Measurements from ENCODE around the gene EYA2. TPM values are rescaled to one million over a fixed set of nuclear protein-coding genes. Genes with fewer than 3 reads are reported as not detected.

Gene EYA2
- total RNA-seq, 1 donor from 2014 or later = 8.1 TPM

DNA sequence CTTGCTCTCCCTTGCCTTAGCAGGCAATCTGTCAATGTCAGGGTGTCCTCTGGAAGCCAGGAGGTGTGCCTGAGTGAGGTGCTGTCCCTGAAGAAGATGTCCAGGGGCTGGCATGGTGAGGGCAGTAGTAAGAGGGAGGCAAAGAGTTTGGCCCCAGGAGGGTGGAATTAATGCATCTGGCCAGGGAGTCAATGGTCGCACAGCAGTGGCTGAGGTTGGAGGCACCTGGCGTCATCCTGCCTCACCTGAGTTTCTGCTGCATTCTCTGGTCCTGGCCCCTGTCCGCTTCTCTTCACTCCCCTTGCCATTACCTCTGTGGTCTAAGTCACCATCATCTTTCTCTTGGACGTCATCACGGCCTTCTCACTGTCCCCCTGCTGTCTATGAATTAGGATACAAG is 255.3 kb downstream of the EYA2 start:
- Histone ChIP-seq H3K9me3 (no peaks in the 10 kb centered on the region), H3K27ac (no peak overlapping the region), H3K27me3 (no peaks in the 10 kb centered on the region), H3K4me3 (no peak overlapping the region), H3K36me3 (no peaks in the 10 kb centered on the region), H3K4me1 (no peaks in the 10 kb centered on the region)
- no peak for DNase-seq (ENCODE audit: extremely low spot score in 2 of 2)
- no peak for TF ChIP-seq POLR2AphosphoS5 (IDR thresholded peaks at IDR 0.05; ENCODE audit: insufficient read depth in 1 of 2, low read depth in 1 of 2)
- TF ChIP-seq, protein P1, sequence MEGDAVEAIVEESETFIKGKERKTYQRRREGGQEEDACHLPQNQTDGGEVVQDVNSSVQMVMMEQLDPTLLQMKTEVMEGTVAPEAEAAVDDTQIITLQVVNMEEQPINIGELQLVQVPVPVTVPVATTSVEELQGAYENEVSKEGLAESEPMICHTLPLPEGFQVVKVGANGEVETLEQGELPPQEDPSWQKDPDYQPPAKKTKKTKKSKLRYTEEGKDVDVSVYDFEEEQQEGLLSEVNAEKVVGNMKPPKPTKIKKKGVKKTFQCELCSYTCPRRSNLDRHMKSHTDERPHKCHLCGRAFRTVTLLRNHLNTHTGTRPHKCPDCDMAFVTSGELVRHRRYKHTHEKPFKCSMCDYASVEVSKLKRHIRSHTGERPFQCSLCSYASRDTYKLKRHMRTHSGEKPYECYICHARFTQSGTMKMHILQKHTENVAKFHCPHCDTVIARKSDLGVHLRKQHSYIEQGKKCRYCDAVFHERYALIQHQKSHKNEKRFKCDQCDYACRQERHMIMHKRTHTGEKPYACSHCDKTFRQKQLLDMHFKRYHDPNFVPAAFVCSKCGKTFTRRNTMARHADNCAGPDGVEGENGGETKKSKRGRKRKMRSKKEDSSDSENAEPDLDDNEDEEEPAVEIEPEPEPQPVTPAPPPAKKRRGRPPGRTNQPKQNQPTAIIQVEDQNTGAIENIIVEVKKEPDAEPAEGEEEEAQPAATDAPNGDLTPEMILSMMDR (IDR thresholded peaks at IDR 0.05) = no peak
- TF ChIP-seq POLR2A (IDR thresholded peaks at IDR 0.05) = no peak
- intact Hi-C loops (cut with DNase I) = loop anchor here (10.0 kb wide), 1 partner anchor 385 kb away; no protein-coding TSS in a partner anchor

DNA sequence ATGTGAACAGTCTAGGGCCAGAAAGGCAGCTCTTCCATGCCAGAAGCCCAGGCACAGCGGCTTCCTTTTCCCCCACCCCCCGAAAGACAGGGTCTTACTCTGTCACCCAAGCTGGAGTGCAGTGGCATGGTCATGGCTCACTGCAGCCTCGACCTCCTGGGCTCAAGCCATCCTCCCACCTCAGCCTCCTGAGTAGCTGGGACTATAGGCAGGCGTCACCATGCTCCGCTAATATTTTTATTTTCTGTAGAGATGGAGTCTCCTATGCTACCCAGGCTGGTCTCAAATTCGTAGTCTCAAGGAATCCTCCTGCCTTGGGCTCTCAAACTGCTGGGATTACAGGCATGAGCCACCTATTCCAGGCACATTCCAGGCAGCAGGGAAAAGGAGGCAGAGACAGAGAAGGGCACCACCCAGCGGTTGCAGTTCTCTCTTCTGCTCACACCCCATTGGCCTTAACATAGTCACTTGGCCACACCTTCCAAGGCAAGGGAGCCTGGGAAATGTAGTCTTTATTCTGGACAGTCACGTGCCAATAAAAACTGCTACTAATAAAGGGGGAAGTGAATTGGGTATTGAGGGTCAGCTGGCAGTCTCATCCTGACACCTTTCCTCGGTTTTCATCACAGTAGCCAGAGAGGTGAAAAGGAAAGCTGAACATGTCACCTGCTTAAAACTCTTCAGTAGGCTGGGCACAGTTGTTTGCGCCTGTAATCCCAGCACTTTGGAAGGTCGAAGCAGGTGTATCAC is 255.9 kb downstream of the EYA2 start:
- H3K9me3 ChIP-seq = no peaks in the 10 kb centered on the region
- TF ChIP-seq POLR2AphosphoS5 (IDR thresholded peaks at IDR 0.05; ENCODE audit: insufficient read depth in 1 of 2, low read depth in 1 of 2) = no peak
- TF ChIP-seq, protein P1 (IDR thresholded peaks at IDR 0.05) = peak in 2 of 3 experiments; percentile 25 to 59
- H3K27ac ChIP-seq = no peak overlapping the region
- no peaks in the 10 kb centered on the region for H3K27me3 ChIP-seq
- H3K4me1 ChIP-seq = no peaks in the 10 kb centered on the region
- DNase-seq (ENCODE audit: extremely low spot score in 2 of 2) = no peak
- H3K4me3 ChIP-seq = no peak overlapping the region
- no peaks in the 10 kb centered on the region for H3K36me3 ChIP-seq
- intact Hi-C loops (cut with DNase I) = loop anchor here (10.0 kb wide), 1 partner anchor 386 kb away; no protein-coding TSS in a partner anchor

DNA sequence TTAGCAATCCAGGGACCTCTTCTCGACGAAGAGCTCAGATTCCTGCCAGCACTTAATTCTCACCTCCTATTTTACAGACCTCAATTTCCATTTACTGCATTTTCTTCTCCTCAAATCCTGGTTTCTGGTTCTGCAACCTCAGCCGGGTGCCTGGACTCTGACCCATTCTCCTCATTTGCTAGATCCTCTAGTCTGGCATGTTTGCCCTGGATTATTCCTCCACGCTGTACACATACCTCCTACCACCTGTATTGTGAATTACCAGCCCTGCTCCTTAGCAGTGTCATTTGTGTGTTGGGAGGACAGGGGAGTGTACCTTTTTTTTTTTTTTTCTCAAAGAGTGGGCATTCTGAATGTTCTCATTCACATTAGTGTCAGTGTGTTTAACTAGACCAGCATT is 257.4 kb downstream of the EYA2 start:
- TF ChIP-seq, protein P1 (IDR thresholded peaks at IDR 0.05) = no peak
- TF ChIP-seq POLR2AphosphoS5 (IDR thresholded peaks at IDR 0.05; ENCODE audit: insufficient read depth in 1 of 2, low read depth in 1 of 2) (no peak), POLR2A (IDR thresholded peaks at IDR 0.05) (no peak)
- Histone ChIP-seq H3K27ac (no peak overlapping the region), H3K4me3 (no peak overlapping the region), H3K36me3 (no peaks in the 10 kb centered on the region), H3K9me3 (no peaks in the 10 kb centered on the region), H3K4me1 (no peaks in the 10 kb centered on the region), H3K27me3 (no peaks in the 10 kb centered on the region)
- DNase-seq (ENCODE audit: extremely low spot score in 2 of 2) = no peak
- intact Hi-C loops (cut with DNase I) = loop anchor here (10.0 kb wide), 1 partner anchor 387 kb away; no protein-coding TSS in a partner anchor

DNA sequence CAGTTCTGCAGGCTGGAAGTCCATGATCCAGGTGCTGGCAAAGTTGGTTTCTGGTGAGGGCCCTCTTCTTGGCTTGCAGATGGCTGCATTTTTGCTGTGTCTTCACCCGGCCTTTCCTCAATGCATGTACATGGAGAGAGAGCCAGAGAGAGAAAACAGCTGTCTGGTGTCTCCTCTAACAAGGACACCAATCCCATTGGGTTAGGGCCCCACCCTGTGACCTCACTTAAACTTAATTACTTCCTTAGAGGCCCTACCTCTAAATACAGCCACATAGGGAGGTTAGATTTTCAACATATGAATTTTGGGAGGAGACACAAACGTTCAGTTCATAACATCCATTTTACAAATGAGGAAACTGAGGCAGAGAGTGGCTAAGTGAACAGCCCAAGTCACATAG is 259.4 kb downstream of the EYA2 start:
- Histone ChIP-seq H3K4me1 (no peaks in the 10 kb centered on the region), H3K36me3 (no peaks in the 10 kb centered on the region), H3K27me3 (no peaks in the 10 kb centered on the region), H3K27ac (no peak overlapping the region), H3K9me3 (no peaks in the 10 kb centered on the region), H3K4me3 (no peak overlapping the region)
- TF ChIP-seq POLR2AphosphoS5 (IDR thresholded peaks at IDR 0.05; ENCODE audit: insufficient read depth in 1 of 2, low read depth in 1 of 2) (no peak), POLR2A (IDR thresholded peaks at IDR 0.05) (no peak)
- TF ChIP-seq, protein P1 (IDR thresholded peaks at IDR 0.05) = no peak
- intact Hi-C loops (cut with DNase I) = loop anchor here (10.0 kb wide), 1 partner anchor 389 kb away; no protein-coding TSS in a partner anchor
- no peak for DNase-seq (ENCODE audit: extremely low spot score in 2 of 2)
